Kidney glomerular epithelial cell (primary cell): ENCODE data around the gene ZDHHC8.

Experiments
- DNase-seq: peaks from one replicate; lab custom pipeline; 2025; lab: John Stamatoyannopoulos, UW

Gene ZDHHC8

DNA sequence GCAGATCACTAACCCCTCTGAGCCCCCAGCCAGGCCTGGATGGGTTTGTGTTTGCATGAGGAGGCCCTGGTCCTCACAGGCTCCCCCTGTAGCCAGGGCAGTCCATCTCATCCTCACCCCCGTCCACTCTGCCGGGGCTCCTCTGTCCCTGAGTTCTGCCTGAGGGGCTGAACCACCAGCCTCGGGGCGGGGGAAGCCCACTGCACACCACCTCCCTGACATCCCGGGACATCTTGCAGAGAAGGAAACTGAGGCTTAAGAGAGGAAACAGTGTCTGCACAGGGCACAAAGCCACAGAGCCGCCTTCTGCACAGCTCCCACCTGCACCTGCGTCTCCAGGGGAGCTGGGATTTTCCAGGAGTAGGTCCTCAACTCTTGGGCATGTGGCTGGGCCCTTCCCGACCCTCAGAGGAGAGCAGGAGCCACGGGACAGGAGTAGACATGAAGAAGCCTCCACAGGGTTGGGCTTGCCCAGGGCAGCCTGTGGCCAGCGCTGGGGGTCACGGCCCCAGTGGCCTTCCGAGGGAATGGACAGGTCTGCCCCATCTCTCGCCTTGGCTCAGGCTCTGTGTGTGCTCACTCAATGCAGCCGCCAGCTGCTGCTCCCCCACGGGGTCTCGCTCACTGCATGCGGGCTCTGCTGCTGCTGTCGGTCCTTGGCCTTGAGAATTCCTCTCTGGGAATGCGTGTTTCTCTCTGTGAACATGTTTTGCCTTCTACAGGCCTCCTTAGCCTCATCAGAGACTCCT is 64.7 kb downstream of the ZDHHC8 start:
- DNase-seq = no peak
